ENCODE measurements around the gene SAP30BP. TPM values are rescaled to one million over a fixed set of nuclear protein-coding genes. Genes with fewer than 3 reads are reported as not detected.

SAP30BP gene
- total RNA-seq, 3 donors from 2014 or later (not counting 1 experiment from before 2014, with no cell fraction given) = 234 to 246 (median 240) TPM

GRCh38 chr17:75691371-75691791 is 24.2 kb downstream of the SAP30BP start:
- Mint-ChIP-seq H3K27me3 (ENCODE audit: low read depth in 2 of 2) (no peaks in the 10 kb centered on the region), H3K4me1 (peaks cover 48 to 52% of the 10 kb centered on the region in 2 donors), H3K9me3 (no peaks in the 10 kb centered on the region), H3K27ac (peak overlapping the region; percentile 31 to 79), H3K36me3 (no peaks in the 10 kb centered on the region), H3K4me3 (peak overlapping the region; percentile 31)
- H3K4me3 ChIP-seq (ENCODE audit: low read length) = no peak overlapping the region
- DNase-seq = no peak
- TF ChIP-seq CTCF (IDR thresholded peaks at IDR 0.05) = no peak
- 50% methylated on average over 5 of the region's 5 CpGs for WGBS (ENCODE audit: insufficient coverage)
- no peaks in the 10 kb centered on the region for H3K9me3 ChIP-seq (ENCODE audit: control insufficient read depth, insufficient read depth, low read length)
- H3K4me1 ChIP-seq (ENCODE audit: control insufficient read depth, insufficient read depth, low read length) = peaks cover 45% of the 10 kb centered on the region
- H3K27ac ChIP-seq (ENCODE audit: low read length) = no peak overlapping the region
- ATAC-seq = peak in 2 of 3 donors; percentile 19 to 20
- no peaks in the 10 kb centered on the region for H3K27me3 ChIP-seq (ENCODE audit: control insufficient read depth, insufficient read depth, low read length)
- H3K36me3 ChIP-seq (ENCODE audit: control insufficient read depth, insufficient read depth, low read length) = peaks cover 49% of the 10 kb centered on the region
- intact Hi-C loops (cut with micrococcal nuclease) = no loop called here

DNA sequence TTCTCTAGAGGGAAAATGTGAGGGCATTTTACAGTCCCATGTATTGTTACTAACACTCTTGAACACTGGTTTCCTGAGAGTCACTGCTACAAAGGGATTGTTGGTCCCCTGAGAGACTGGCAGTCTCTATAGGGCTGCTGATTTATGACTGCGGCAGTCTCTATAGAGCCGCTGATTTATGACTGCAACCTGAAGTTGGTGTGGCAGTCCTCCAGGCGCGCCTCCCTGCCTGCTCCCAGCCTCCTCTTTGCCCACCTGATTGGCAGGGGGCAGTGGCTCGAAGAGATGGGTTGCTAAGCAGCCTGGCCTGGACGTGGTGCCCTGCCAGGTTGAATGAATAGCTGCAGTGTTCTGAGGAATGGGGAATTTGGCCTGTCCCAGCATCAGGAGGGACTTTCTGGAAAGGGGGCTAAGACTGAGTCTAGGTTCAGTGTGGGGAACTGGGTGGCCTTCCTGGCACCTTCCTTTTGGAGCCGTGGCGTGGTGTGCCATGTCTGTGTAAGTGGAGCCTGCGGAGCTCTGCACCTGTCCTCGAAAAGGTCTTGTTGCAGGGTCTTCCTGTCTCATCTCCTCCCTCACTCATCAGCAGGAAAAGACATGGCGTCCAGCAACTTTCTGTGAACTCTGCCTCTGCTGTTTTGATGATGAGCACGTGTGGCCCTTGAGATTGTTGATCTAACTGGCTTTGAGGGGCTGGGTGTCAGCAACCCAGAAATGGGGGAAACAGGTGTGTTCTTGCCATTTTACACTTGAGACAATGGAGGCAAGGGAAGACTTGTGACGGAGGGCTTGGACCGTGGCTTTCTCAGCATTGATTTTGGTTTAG is 24.9 kb downstream of the SAP30BP start:
- intact Hi-C loops (cut with micrococcal nuclease) = no loop called here
- Histone ChIP-seq H3K4me3 (ENCODE audit: low read length) (no peak overlapping the region), H3K27ac (ENCODE audit: low read length) (no peak overlapping the region), H3K9me3 (ENCODE audit: control insufficient read depth, insufficient read depth, low read length) (no peaks in the 10 kb centered on the region), H3K36me3 (ENCODE audit: control insufficient read depth, insufficient read depth, low read length) (peaks cover 51% of the 10 kb centered on the region), H3K4me1 (ENCODE audit: control insufficient read depth, insufficient read depth, low read length) (peaks cover 45% of the 10 kb centered on the region), H3K27me3 (ENCODE audit: control insufficient read depth, insufficient read depth, low read length) (no peaks in the 10 kb centered on the region)
- Mint-ChIP-seq H3K36me3 (no peaks in the 10 kb centered on the region), H3K9me3 (no peaks in the 10 kb centered on the region), H3K4me1 (peaks cover 48 to 52% of the 10 kb centered on the region in 2 donors), H3K27me3 (ENCODE audit: low read depth in 2 of 2) (no peaks in the 10 kb centered on the region), H3K27ac (peak overlapping the region; percentile 31 to 79), H3K4me3 (peak overlapping the region; percentile 31)
- DNase-seq = no peak
- no peak for ATAC-seq
- TF ChIP-seq CTCF (IDR thresholded peaks at IDR 0.05) = no peak
- 83% methylated on average over 14 of the region's 14 CpGs for WGBS (ENCODE audit: insufficient coverage)

DNA sequence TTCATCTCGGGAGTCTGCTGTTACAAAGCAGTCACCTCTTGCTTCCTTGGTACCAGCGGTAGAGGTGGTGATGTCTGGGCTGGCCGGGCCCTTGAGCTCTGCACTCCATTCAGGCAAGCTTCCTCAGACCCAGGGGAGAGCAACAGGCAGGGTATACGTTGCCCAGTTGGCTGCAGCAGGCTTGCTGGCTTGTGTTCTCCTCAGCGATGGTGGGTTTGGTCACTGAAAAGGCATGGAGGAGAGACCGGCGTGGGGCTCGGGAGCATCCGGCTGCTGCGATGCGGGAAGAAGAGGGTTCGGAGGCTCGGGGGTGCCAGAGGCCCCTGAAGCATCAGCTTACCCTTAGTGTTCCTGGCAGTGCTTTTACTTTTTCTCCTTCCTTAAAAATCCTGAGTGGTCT is 25.8 kb downstream of the SAP30BP start:
- H3K4me3 Mint-ChIP-seq = no peak overlapping the region
- TF ChIP-seq CTCF (IDR thresholded peaks at IDR 0.05) = no peak
- peaks cover 46 to 49% of the 10 kb centered on the region in 2 donors for H3K4me1 Mint-ChIP-seq
- WGBS (ENCODE audit: insufficient coverage) = over 99% methylated on average over 13 of the region's 13 CpGs
- DNase-seq (no peak), ATAC-seq (no peak)
- Histone ChIP-seq H3K9me3 (ENCODE audit: control insufficient read depth, insufficient read depth, low read length) (no peaks in the 10 kb centered on the region), H3K27ac (ENCODE audit: low read length) (no peak overlapping the region), H3K4me1 (ENCODE audit: control insufficient read depth, insufficient read depth, low read length) (peaks cover 36% of the 10 kb centered on the region), H3K4me3 (ENCODE audit: low read length) (no peak overlapping the region), H3K36me3 (ENCODE audit: control insufficient read depth, insufficient read depth, low read length) (peaks cover 55% of the 10 kb centered on the region), H3K27me3 (ENCODE audit: control insufficient read depth, insufficient read depth, low read length) (no peaks in the 10 kb centered on the region)
- no peaks in the 10 kb centered on the region for H3K36me3 Mint-ChIP-seq
- intact Hi-C loops (cut with micrococcal nuclease) = no loop called here
- H3K27me3 Mint-ChIP-seq (ENCODE audit: low read depth in 2 of 2) = no peaks in the 10 kb centered on the region
- no peaks in the 10 kb centered on the region for H3K9me3 Mint-ChIP-seq
- H3K27ac Mint-ChIP-seq = no peak overlapping the region
